GM18951 (cell line): ENCODE measurements around the gene VAV3.

Source experiments
- POLR2A ChIP-seq: IDR thresholded peaks from 4 replicates; pipeline ENCODE4 v1.6.1; 2011; ENCODE audit warnings: mild to moderate bottlenecking; ENCODE audit not compliant: insufficient read length, insufficient read depth; ENCODE audit errors: extremely low read depth
- in situ Hi-C: fragments of 300-500 bp; cut with MboI; formaldehyde crosslinking; loops from one replicate; pipeline ENCODE4 v1.12.0; 2022; ENCODE audit warnings: low sequenced_read_pairs, mixed read lengths, inconsistent platforms; ENCODE audit not compliant: unreplicated experiment

Gene VAV3

DNA sequence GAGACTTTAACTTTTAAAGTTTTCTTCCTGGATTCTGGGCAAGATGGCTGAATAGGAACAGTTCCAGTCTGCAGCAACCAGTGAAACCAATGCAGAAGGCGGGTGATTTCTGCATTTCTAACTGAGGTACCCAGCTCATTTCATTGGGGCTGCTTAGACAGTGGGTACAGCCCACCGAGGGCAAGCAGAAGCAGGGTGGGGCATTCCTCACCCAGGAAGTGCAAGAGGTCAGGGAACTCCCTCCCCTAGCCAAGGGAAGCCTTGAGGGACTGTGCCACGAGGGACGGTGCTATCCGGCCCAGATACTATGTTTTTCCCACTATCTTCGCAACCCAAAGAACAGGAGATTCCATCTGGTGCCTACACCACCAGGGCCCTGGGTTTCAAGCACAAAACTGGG, 121.0 kb downstream of the VAV3 start:
- in situ Hi-C loops: no loop called here
- no peak for TF ChIP-seq POLR2A

DNA sequence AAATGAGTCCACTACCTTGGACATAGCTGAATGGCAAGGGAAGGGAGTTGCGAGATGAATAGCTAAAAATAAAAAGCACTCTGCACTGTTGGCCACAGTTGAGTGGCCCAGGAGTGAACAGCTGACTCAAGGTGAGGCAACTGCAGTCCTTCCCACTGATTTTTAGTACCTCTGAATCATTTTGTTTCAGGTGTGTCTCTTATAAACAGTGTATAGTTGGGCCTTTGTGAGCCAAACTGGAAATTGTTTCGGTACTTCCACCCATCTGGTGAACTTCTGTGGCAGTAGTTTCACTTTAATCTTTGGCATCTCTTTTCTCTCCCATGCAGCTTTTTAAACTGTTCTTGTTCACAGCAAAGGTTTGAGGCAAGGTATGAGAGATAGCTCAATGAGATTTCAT, 122.7 kb downstream of the VAV3 start:
- TF ChIP-seq POLR2A: no peak
- in situ Hi-C loops: no loop called here

- TF ChIP-seq POLR2A: no peak
- in situ Hi-C loops: no loop called here
Measured at GRCh38 chr1:107840725-107841124, 124.3 kb downstream of the VAV3 start.

DNA sequence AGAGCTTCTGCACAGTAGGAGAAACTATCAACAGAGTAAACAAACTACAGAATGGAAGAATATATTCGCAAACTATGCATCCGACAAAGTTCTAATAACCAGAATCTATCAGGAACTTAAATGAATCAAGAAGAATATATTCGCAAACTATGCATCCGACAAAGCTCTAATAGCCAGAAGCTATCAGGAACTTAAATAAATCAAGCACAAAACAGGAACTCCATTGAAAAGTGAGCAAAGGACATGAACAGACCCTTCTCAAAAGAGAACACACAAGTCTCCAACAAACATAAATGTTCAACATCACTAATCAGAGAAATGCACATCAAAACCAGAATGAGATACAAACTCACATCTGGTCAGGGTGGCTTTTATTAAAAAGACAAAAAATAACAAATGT, 126.9 kb downstream of the VAV3 start:
- in situ Hi-C loops: no loop called here
- no peak for TF ChIP-seq POLR2A

- in situ Hi-C loops: no loop called here
- TF ChIP-seq POLR2A: no peak
Measured at GRCh38 chr1:107835151-107835670, 129.8 kb downstream of the VAV3 start.

GRCh38 chr1:107833061-107833460, 131.9 kb downstream of the VAV3 start:
- in situ Hi-C loops: no loop called here

DNA sequence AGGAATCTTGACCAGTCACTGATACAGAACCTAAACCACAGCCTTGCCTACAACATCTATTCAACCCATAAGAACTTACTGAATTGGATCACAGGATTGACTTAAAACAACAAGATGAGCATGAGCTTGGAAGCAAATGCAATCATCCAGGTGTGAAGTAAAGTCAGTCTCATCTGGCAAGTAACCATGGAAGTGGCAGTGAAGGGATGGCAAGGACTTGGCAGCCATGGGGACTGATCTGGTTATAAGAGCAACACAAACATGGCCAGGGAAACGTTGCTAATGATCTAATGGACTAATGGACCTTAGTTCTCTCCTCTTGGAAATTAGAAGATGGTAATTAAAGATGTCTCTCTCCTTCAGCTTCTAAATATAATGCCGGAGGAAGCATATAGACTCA, 133.1 kb downstream of the VAV3 start:
- no peak for TF ChIP-seq POLR2A
- in situ Hi-C loops: no loop called here

More at GRCh38 chr1:107833061-107833460, 131.9 kb downstream of the VAV3 start:
- TF ChIP-seq POLR2A: no peak

- TF ChIP-seq POLR2A: no peak
- in situ Hi-C loops: no loop called here
Measured at GRCh38 chr1:107830526-107830925, 134.5 kb downstream of the VAV3 start.

DNA sequence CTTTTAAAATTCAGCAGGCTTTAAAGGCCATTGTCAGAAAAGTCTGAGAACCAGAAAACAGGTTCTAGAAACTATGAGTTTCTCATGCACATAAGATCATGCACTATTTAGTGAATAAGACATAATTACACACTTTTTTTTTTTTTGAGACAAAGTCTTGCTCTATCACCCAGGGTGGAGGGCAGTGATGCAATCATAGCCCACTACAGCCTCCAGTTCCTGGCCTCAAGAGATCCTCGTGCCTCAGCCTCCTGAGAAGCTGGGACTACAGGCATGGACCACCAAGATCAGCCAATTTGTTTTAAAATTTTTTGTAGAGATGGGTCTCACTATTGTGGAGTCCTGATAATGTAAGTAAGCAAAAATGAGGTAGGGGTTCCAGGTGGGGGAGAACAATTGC, 134.9 kb downstream of the VAV3 start:
- in situ Hi-C loops: no loop called here

GRCh38 chr1:107829036-107829770, 135.8 kb downstream of the VAV3 start:
- in situ Hi-C loops: no loop called here

More for the DNA sequence above, 134.9 kb downstream of the VAV3 start:
- TF ChIP-seq POLR2A: no peak

DNA sequence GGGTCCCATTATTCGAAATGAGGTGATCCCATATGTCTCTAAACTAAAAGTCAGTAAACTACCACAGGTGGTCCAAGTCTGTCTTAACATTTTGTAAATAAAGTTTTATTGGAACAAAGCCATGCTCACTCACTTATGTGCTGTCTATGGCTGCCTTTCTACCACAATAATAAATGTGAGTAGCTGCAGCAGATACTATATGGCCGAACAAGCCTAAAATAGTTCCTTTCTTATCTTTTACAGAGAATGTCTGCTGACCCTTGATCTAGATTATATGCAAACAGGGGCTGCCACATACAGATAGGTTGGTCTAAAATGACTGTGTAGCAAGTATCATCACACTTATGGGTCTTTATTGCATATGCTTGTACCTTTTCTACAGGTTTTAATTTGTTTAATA, 140.0 kb downstream of the VAV3 start:
- in situ Hi-C loops: no loop called here
- no peak for TF ChIP-seq POLR2A

More at GRCh38 chr1:107829036-107829770, 135.8 kb downstream of the VAV3 start:
- TF ChIP-seq POLR2A: no peak

DNA sequence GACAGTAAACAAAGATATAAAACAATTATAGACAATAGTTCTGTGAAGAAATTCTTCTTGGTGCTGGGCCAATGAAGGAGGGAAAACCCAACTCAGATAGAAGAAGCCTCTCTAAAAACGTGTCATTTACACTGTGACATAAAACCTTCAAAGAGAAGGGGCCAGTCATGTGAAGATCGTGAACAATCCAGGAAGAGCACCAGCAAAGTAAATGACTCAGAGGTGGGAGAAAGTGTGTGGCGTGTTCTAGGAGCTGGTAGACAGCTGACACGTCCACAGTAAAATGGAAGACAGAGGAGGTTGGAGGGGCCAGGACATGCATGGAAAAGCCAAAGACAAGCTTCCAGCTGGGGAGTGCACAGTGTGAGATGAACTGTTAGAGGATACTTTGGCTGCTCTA, 143.6 kb downstream of the VAV3 start:
- in situ Hi-C loops: no loop called here
- TF ChIP-seq POLR2A: no peak

DNA sequence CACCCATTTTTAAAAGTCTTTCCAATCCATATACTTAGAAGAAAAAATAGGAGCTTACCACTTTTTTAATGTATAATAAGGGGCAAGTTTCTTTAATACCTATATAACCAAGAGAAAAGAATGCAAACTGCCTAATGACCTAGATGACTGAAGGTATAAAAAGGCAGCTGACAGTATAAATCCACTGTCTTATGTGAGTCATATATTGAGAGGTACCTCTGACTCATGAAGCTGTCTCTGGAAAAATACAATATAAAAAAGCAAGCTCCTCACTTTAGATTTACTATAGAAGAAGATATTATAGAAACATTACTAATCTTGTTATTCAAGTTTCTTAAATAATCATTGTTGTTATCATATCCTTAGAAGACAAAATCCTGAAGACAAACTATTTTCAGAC, 144.2 kb downstream of the VAV3 start:
- TF ChIP-seq POLR2A: no peak
- in situ Hi-C loops: no loop called here

DNA sequence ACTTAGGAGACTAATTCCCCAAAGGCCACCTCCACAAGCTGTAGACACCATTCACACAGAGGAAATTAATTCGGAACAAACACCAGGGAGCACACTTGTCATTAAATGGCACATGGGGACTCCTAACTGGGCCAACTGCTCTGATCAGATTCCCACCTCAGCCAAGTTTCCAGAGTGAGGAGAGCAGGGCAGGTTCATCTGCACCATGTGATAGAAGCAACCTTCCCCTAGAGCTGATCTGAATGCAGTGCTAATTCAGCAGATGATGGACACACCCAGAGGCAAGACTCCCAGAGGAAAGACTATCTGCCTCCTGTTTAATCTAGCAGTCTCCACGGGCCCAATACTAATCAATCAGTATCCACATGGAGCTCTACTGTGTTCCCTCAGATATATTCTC, 147.0 kb downstream of the VAV3 start:
- TF ChIP-seq POLR2A: no peak
- in situ Hi-C loops: no loop called here
